HG02623 (cell line): ENCODE data around the gene MAU2.
A peak's percentile ranks its signal among the peaks of the same experiment; 100 is the strongest.

Experiments used
- ATAC-seq: cut with Tn5 transposase; IDR thresholded peaks from one replicate; pipeline ENCODE4 v1.9.1; 2021; ENCODE audit warnings: moderate library complexity; ENCODE audit not compliant: unreplicated experiment

The MAU2 gene

DNA sequence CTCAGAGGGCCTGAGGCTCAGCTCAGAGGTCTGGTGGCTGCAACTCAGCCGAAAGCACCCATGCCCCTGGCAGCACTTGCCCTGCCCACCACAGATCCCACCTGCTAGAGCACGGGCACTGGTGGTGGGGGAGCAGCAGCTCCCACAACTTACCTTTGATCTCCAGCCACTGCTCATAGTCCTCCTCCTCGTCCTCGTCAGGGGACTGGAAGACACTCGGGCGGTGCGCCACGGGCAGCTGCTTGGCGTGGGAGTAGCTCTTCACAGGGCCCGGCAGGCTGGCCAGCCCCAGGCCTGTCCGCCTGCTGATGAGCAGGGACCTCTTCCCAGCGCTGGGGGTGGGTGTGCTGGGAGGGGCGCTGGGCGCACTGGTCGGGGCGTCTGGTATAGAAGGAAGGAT is 14.9 kb upstream of the MAU2 start:
- ATAC-seq, result no peak

DNA sequence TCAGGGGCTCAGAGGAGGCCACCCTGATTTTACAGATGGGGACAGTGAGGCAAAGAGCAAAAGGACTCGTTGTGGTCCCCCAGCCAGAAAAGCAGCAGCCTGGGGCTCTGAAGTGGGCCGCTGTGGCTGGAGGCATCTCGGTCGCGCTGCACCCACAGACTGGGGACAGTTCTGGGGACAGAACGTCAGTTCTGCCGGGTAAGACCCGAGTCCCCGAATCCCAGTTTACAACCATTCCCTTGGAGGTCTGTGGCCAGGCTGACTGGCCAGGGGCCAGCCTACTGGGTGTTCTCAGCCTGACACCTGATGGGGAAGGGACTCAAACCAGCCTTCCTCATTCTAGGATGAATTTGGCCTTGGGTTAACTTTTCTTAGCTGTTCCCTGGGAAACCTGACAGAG is 14.4 kb upstream of the MAU2 start:
- ATAC-seq, result no peak

DNA sequence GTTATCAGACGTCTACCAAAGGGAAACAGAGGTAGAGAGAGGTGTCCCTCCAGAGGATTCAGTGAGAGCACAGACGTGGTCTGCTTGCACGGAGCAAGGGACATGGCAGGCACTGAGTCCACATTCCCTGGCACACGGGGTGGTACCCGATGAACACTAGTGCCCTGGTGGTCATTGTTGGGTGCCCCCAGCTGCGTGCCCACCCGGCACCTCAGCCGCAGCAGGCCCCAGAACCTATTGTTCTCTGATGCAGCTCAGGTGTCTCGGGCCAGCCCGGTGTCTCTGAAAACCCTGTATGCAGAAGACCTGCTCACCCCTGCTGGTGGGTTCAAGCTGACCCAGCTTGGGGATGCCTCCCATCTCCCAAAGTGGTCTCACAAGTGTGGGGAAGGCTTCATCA is 12.3 kb upstream of the MAU2 start:
- ATAC-seq, result no peak

DNA sequence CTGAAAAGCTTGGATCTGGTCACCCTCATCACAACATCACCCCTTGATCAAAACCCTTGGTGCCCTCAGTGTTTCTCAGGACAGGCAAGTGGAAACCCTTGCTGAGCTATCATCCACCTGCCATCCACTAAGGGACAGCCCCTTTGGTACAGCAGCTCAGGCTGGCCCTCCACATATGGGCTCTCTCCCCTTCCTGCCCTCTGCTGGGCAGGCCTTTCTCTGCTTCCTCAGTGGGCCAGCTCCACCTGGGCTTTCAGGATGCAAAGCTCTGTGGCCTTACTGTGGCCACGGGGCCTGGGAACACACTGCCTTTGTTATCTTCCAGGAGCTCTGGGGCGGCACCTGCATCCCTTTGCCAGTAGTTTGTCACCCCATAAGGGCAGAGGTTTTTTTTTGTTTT is 5.2 kb upstream of the MAU2 start:
- no peak for ATAC-seq

DNA sequence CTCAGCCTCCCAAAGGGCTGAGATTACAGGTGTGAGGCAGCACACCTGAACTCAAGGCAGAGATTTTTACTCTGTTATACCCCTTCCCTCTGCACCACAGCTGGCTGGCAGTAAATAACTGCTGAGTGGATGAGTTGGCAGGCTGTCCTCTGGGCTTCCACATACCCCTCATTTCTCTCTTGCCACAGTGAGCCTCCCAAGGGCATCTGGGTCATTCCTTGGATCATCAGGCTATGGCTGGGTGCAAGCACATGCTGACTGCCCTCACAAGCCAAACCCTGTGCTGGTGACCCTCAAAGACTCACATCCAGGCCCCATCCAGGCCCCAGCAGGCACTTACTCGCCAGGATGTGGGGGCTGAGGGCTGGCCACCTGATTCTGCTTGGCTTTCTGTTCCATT is 4.5 kb upstream of the MAU2 start:
- ATAC-seq, result no peak

DNA sequence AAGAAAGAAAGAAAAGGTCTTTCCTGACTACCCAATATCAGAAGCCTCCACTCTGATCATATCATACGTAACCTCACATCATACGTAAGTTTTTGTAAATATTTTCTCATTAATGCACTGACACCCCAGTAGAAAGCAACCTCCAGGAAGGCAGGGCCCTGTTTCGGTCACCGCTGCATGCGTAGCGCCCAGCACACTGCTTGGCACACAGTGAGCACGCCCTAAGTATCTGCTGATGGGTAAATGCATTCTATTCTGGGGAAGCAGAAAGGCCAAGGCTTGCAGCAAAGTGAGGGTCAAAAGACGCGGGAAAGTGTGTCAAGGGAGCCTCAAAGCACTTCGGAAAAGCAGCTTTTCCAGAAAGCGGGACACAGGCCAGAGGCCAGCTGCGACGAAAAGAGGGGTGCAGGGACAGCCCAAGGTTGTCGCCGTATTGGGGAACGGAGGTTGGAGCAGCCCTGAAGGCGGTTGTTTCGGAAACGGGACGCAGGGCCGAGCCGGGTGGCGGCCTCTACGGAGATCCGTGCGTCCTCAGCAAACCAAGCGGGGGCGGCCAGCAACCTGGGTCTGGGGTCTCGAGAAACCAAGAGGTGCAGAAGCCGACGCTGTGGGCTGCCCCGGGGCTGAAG is 783 bp upstream of the MAU2 start:
- ATAC-seq, result peak; percentile 2

DNA sequence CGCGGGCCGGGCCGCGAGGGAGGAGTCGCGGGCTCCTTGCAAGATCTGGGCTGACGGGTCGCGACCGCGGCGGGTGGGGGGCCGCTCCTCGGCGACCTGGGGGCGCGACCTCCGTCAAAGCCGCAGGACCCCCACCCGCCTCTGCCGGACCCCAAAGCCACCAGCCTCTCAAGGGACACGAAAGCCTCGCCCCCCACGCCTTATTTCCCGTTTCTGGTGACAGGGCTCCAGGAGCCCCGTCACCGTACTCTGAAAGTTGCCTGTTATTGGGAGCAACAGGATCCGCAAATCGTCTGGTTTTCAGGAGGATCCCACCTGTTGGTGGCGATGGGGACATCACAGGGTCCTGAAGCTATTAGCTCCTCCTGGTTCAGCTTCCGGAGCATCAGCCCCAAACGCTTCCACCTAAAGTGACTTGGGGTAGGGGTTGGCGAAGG is 530 bp downstream of the MAU2 start:
- no peak for ATAC-seq

DNA sequence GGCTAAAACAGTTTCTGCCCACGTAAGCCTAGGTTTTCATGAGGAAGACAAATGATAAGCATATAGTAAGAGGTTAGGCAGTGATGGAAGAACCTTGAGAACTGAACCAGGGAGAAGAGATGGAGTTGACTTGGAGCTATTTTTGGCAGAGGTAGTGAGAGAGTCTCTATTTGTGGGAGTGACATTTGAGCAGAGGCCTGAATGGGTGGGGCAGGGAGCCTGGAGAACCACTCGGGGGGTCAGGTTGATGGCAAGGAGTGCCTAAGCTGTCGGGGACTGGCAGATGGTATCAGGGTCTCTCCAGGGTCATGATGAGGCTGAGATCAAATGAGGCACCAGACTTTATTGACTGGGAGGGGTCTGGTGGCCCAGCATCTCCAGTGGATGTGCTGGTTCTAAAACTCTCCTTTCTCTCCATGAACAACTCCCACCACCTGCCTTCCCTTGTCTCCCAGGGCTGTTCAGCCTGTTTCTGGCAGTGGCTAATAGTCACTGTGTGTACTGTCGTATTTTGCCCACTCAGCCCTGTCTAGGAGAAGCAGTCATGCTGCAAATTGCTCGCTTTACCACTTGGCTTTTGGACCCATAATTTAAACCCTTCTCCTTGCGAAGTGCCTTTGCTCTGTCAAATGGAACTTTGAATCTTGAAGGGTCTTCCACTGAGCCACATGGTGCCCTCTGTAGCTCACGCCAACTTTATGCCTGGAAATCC is 3.6 kb downstream of the MAU2 start:
- no peak for ATAC-seq

DNA sequence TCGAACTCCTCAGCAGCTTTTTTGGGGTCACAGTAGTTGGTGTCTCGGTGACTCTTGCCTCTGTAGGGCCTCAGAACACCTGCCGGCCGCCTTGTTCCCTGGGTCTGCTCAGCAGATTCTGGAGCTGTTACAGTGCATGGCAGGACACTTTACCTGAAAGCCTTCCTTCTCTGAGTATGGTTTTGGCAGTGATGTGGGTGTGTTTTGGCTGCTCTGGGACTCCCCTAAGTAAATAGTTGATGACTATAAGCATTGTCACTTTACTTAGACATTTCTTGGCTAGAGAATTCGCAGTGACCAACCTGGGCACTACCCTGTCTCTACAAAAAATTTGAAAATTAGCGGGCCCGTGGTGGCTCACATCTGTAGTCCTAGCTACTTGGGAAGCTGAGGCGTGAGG is 7.0 kb downstream of the MAU2 start:
- no peak for ATAC-seq

DNA sequence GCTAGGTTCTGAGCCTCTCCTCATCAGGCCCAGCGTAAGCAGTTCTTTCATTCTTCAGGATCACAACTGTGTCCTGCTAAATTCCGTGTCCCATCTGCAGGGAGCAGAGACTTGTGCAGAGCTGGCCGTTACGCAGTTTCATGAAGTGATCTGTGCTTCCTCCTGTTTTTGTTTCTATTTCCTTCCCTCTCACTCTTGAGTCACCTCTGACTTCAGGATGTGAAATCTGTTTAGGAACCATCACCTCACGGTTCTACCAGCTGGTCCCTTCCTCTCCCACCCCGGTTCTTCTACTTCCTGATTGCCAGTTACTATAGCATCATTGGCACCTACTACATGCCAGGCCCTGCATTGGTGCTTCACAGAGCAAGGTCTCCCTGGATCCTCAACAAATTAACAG is 8.5 kb downstream of the MAU2 start:
- no peak for ATAC-seq

DNA sequence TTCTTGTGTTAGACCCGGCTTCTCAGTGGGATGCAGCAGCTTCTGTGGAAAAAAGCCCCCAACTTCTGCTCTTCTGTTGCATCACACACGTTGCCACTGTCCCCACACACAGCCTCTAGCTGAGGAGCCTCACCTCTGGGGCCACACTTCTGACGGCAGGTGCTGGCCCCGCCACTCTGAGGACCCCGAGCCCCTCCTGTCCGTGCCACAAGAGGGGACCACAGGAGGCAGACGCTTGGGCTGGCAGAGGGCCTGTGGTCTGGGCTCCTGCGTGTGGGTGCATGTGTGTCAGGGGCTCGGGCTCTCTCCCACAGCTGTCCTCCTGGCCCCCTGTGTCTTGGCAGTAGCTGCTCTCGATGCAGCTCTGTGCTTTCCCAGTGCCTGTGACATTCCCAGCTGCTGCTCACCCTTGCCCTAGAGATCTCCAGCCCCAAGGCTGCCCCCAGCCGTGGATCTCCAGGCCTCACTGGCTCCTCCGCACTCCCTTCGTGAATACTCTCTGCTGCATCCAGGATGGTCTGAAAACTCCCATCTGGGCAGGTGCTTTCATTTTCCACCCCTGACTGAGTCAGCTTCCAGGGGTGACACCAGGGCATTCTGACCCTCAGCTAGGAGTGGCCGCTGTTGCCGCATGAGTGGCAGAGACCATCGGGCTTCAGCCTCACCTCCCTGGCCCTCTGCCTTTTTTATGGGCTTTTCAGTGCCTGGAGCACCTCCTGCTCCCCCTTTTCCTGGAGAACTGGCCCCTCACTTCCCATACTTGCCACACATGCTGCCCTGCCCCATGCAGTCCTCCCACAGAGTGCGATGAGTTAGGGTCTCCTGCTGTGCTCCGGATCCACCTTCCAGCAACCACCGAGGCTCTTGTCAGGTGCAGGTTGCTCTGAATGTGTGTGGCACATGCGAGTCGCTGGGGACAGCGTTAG is 13.7 kb downstream of the MAU2 start:
- ATAC-seq, result no peak

DNA sequence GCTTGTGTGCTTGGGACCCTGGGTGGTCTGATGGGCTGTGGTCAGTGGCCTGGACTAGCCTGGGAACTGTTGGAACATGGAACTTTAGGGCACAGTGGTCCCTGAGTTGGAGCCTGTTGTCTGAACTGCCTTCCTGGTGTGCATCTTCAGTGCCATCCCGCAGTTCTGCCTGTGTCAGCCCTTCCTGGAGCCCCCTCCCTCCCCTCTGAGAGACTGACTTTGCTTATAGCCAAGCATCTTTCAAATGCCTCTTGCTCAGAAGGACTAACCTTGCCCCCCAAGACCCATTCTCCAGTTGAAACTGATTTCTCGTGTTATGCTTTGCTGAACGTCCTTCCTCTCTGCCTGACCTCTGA is 14.3 kb downstream of the MAU2 start:
- no peak for ATAC-seq

DNA sequence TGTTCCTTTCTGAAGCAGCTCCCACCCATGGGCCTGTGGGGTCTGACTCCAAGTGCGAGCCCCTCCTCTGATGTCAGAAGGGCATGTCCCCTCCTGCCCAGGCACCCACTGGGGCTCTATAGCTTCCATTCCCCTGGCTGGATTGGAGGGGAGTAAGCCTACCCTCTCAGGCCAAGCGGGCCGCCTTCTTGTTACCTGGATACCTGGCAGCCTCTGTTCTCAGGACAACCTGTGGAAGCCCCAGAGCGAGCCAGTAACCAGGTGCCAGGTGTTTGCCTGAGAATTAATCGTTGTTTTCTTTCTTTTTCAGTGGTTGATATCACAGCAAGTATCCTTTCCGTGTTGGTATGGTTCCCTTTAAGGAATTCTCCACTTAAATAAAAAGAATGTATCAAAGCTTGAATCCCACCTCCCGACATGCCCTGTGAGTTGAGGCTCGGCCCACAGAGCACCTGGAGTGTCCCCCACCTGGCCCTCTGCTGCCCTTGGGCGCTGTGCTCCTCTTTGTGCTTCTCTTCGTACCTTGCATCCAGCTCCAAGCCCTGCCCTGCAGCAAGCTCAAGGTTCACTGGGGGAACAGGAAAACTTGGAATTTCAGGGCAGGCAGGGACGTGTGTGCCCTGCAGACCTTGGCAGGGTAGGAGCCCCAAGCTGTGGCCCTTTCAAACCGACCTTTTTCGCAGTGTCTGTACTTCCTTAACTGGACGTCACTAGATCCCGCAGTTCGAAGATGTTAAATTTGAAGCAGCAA is 15.0 kb downstream of the MAU2 start:
- no peak for ATAC-seq

DNA sequence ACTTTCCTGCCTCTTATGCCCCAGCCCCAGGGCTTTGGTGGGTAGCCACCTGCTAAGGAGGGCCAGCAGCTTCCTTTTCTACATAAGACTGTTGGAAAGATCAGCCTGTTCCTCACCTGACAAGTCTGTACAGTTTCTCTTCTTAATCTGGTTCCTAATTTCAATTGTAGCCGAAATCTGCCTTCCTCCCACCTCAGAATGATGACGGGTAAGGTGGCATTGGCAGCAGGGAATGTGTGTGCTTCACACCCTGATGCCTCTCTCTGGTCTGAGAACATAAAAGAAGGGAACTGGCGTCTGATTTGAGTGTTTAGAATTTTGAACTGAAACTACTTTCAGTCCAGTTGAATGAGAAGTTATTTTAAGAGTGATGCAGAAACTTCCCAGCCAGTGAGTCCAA is 16.0 kb downstream of the MAU2 start:
- ATAC-seq, result no peak

DNA sequence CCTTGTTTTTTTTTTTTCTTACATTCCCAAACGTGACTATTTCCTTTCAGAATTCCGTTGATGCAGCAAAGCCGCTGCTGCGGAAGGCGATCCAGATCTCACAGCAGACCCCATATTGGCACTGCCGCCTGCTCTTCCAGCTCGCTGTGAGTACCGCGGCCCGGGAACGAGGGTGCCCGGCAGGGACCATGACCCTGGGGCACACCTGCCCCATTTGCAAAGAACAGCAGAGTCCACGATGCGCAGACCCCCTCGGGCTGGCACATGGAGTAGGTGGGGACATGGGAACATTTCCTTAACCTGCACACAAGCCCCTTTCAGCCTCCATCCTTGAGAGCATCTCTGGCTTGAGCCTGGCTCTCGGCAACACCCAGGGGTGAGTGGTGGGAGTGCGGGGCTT is 16.5 kb downstream of the MAU2 start:
- no peak for ATAC-seq

DNA sequence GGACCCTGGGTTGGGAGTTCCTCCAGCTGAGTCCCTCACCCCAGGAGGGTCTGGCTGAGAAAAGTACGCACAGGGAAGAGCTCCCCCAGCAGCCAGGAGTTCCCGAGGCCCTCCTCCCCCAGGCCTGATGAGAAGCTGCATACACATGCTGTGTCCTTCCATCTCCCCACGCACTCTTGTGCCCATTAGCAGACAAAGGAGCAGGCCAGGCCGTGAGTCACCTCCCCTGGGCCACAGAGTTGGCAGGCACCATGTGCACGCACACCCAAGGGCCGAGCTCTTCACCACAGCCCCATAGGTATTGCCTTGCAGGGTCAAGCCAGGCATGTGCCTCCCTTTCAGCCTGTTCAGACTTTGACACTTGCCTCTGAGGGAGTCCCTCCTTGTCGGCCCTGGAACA is 17.5 kb downstream of the MAU2 start:
- ATAC-seq, result no peak

DNA sequence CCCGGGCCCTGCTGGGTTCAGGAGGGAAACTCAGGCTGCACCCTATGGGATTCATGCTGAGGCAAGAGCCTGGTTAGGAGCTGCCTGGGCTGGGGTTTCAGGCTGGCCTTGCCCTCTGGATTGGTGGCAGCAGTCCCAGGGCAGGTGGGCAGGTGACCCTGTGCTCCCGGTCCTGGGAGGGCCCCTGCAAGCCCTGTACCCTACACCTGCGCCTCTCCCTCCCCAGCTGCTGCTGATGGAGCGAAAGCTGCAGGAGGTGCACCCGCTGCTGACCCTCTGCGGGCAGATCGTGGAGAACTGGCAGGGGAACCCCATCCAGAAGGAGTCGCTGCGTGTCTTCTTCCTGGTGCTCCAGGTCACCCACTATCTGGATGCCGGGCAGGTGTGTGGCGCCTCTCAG is 20.4 kb downstream of the MAU2 start:
- no peak for ATAC-seq

DNA sequence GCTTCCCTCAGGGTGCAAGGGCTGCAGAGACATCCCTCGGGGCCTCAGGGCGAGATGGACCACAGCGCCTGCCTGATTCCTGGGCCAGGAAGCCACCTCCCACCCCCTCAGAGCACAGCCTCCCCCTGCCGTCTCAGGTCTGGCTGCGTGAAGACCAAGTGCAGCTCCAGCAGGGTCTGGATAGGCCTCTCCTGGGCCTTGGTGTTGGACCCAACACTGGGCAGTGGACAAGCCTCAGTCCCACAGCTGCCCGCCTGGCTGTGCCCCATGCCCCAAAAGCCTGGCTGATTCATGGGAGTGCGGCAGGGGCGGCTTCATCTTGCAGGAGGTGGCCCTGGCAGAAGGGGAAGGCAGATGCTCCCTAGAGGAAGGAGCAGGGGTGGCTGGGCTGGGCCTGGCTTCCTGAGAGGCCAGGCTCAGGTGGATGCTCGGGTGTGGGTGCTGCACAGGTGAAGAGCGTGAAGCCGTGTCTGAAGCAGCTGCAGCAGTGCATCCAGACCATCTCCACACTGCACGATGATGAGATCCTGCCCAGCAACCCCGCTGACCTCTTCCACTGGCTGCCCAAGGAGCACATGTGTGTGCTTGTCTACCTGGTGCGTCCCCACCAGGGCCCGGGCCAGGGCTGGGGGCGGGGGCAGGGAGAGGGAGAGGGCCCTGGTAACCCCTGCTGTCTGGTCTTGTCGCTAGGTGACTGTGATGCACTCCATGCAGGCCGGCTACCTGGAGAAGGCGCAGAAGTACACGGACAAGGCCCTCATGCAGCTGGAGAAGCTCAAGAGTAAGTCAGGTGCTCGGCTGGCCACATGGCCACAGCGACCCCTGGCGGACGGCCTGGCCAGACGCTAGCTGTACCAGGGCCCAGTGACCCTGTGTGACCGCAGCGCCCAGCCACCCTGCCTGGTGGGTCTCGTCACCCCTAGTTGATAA is 21.7 kb downstream of the MAU2 start:
- no peak for ATAC-seq

DNA sequence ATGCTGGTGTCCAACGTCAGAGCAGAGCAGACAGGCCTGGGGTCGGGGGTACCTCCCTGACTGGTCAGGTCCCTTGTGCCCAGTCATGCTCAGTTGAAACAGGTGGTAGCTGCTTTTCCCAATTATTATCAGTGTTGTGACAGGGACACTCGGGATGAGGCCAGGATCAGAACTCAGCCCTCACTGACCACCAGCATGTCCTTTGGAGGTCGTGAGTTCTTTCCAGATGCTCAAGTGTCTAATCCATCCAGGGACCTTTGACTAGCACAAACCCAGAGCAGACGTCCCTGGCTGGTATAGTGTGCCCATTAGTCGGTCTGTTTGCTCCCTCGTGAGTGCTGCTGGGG is 22.4 kb downstream of the MAU2 start:
- ATAC-seq, result no peak

DNA sequence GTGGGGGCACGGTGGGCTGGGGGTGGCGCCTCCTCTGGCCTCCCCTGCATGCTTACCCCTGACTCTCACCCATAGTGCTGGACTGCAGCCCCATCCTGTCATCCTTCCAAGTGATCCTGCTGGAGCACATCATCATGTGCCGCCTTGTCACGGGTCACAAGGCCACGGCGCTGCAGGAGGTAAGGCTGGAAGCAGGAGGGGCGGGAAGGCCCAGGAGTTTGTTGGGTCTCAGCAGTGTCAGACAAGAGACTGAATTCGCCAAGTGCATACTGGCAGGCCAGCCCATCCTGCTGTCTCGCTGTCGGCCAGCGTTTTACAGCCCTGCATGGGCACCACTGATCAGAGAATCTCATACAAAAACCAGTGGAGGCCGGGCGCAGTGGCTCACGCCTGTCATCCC is 23.1 kb downstream of the MAU2 start:
- no peak for ATAC-seq
